GM23338 (cell line): ENCODE results near the gene NR3C1. TPM values are rescaled to one million over a fixed set of nuclear protein-coding genes. Genes with fewer than 3 reads are reported as not detected.

Source experiments
- ATAC-seq: fragments of 200-7000 bp; cut with Tn5 transposase; 3 replicates; pipeline ENCODE4 v1.9.1; 2020
- DNase-seq: peaks from one replicate; pipeline ENCODE4 v3.0.0-alpha.2; 2015; ENCODE audit warnings: low spot score
- H2AFZ ChIP-seq: fragments of 200-600 bp; sonication (generic); 2 replicates; pipeline ENCODE4 v1.8.0; 2016; ENCODE audit warnings: antibody characterized with exemption, mild to moderate bottlenecking, moderate library complexity
- H3F3A ChIP-seq: fragments of 200-600 bp; sonication (generic); replicated peaks from 2 replicates; pipeline ENCODE4 v1.8.0; 2017; ENCODE audit warnings: antibody characterized with exemption, mixed run types, low read depth
- H3K27ac ChIP-seq: fragments of 200-600 bp; sonication (generic); 2 replicates; pipeline ENCODE4 v1.6.1; 2016; ENCODE audit warnings: low read depth
- H3K27me3 ChIP-seq: fragments of 200-600 bp; sonication (generic); 2 replicates; pipeline ENCODE4 v1.8.0; 2016; ENCODE audit warnings: mild to moderate bottlenecking, mixed run types, moderate library complexity; ENCODE audit not compliant: insufficient read depth
- H3K36me3 ChIP-seq: fragments of 200-600 bp; sonication (generic); 2 replicates; pipeline ENCODE4 v1.8.0; 2016; ENCODE audit warnings: mild to moderate bottlenecking; ENCODE audit not compliant: insufficient read depth
- H3K4me1 ChIP-seq: fragments of 200-600 bp; sonication (generic); 2 replicates; pipeline ENCODE4 v1.8.0; 2016; ENCODE audit warnings: mild to moderate bottlenecking, moderate library complexity; ENCODE audit not compliant: insufficient read depth
- H3K4me2 ChIP-seq: fragments of 200-600 bp; sonication (generic); 2 replicates; pipeline ENCODE4 v1.7.1; 2017; ENCODE audit warnings: mixed run types
- H3K4me3 ChIP-seq: fragments of 200-600 bp; sonication (generic); 2 replicates; pipeline ENCODE4 v1.6.1; 2016; ENCODE audit warnings: mixed run types
- H3K79me2 ChIP-seq: fragments of 200-600 bp; sonication (generic); replicated peaks from 2 replicates; pipeline ENCODE4 v1.8.0; 2017; ENCODE audit warnings: mild to moderate bottlenecking; ENCODE audit not compliant: insufficient read depth
- H3K9me2 ChIP-seq: fragments of 200-600 bp; sonication (generic); 2 replicates; pipeline ENCODE4 v1.8.0; 2017; ENCODE audit not compliant: insufficient read depth
- H4K20me1 ChIP-seq: fragments of 200-600 bp; sonication (generic); replicated peaks from 2 replicates; pipeline ENCODE4 v1.8.0; 2017; ENCODE audit warnings: mild to moderate bottlenecking; ENCODE audit not compliant: insufficient read depth
- H3K27ac Mint-ChIP-seq: 2 replicates; pipeline ENCODE4 v1.8.0; 2020; ENCODE audit warnings: inconsistent platforms, mild to moderate bottlenecking, moderate library complexity, mixed read lengths
- H3K27me3 Mint-ChIP-seq: 3 replicates; pipeline ENCODE4 v1.8.0; 2022; ENCODE audit warnings: low read depth, mild to moderate bottlenecking, moderate library complexity, mixed read lengths, inconsistent platforms; ENCODE audit not compliant: insufficient read depth, poor library complexity
- H3K36me3 Mint-ChIP-seq: 3 replicates; pipeline ENCODE4 v1.8.0; 2021; ENCODE audit warnings: low read depth, mild to moderate bottlenecking, inconsistent platforms, moderate library complexity, mixed read lengths
- H3K4me1 Mint-ChIP-seq: 3 replicates; pipeline ENCODE4 v1.8.0; 2020; ENCODE audit warnings: mild to moderate bottlenecking, inconsistent platforms, mixed read lengths
- H3K4me3 Mint-ChIP-seq: 3 replicates; pipeline ENCODE4 v1.8.0; 2021; ENCODE audit warnings: moderate library complexity, mild to moderate bottlenecking, inconsistent platforms, mixed read lengths
- H3K9me3 Mint-ChIP-seq: 3 replicates; pipeline ENCODE4 v1.8.0; 2020; ENCODE audit warnings: moderate library complexity, mild to moderate bottlenecking, inconsistent platforms, mixed read lengths
- CREB1 ChIP-seq: fragments of 250-450 bp; sonication (Bioruptor Pico); IDR thresholded peaks from 2 replicates; pipeline ENCODE4 v1.5.0; 2020; ENCODE audit warnings: low read depth, mild to moderate bottlenecking, moderate library complexity
- EZH2 ChIP-seq: fragments of 200-600 bp; sonication (generic); IDR thresholded peaks from one replicate; pipeline ENCODE4 v1.8.0; 2017; ENCODE audit warnings: antibody characterized with exemption, mild to moderate bottlenecking, low read depth; ENCODE audit not compliant: unreplicated experiment
- EZH2phosphoT487 ChIP-seq: fragments of 200-600 bp; sonication (generic); IDR thresholded peaks from one replicate; pipeline ENCODE4 v1.8.1; 2018; ENCODE audit warnings: antibody characterized with exemption; ENCODE audit not compliant: unreplicated experiment
- JUNB ChIP-seq: IDR thresholded peaks from one replicate; pipeline ENCODE4 v1.6.1; 2016; ENCODE audit warnings: antibody characterized with exemption; ENCODE audit not compliant: unreplicated experiment
- NANOG ChIP-seq: IDR thresholded peaks from 2 replicates; pipeline ENCODE4 v1.6.1; 2016; ENCODE audit warnings: antibody characterized with exemption, borderline replicate concordance
- POLR2AphosphoS5 ChIP-seq: IDR thresholded peaks from 2 replicates; pipeline ENCODE4 v1.6.1; 2016; ENCODE audit warnings: antibody characterized with exemption, low read depth
- STAT1 ChIP-seq: IDR thresholded peaks from one replicate; pipeline ENCODE4 v1.6.1; 2016; ENCODE audit warnings: antibody characterized with exemption; ENCODE audit not compliant: unreplicated experiment
- ZNF114 ChIP-seq: fragments of 250-450 bp; sonication (Bioruptor Pico); IDR thresholded peaks from 2 replicates; pipeline ENCODE4 v1.5.0; 2020; ENCODE audit warnings: mild to moderate bottlenecking, moderate library complexity
- ZNF331 ChIP-seq: fragments of 250-450 bp; sonication (Bioruptor Pico); IDR thresholded peaks from 2 replicates; pipeline ENCODE4 v1.5.0; 2020; ENCODE audit warnings: low read depth, mild to moderate bottlenecking, moderate library complexity
- polyA plus RNA-seq: library from polyadenylated mRNA; unstranded; fragments of >200 nt; fragmentation: Nextera tagmentation; extraction: Ambion mirVana; gene quantifications from 2 replicates; pipeline ENCODE4 v1.2.1, GENCODE V29; 2016
- total RNA-seq: library from RNA; depleted of rRNA; stranded (reverse); fragments of >200 nt; shearing (Covaris generic); gene quantifications from 2 replicates; pipeline ENCODE4 v1.2.3, GENCODE V29; 2014
- TF ChIP-seq, protein P1 (sequence below): IDR thresholded peaks from 2 replicates; pipeline ENCODE4 v1.6.1; 2016; ENCODE audit warnings: antibody characterized with exemption
- TF ChIP-seq, protein P2 (sequence below): IDR thresholded peaks from one replicate; pipeline ENCODE4 v1.6.1; 2018; ENCODE audit warnings: antibody characterized with exemption; ENCODE audit not compliant: unreplicated experiment
- TF ChIP-seq, protein P3 (sequence below), 2 experiments: fragments of 200-600 bp in 1 of 2; sonication (generic) in 1 of 2; conservative IDR thresholded peaks; 2 replicates each; pipeline versions ENCODE4 v1.5.1 to v1.6.1; 2016 to 2017; ENCODE audit warnings: antibody characterized with exemption in 2 of 2, low read depth in 2 of 2, mild to moderate bottlenecking in 2 of 2, moderate library complexity in 1 of 2
- TF ChIP-seq, protein P4 (sequence below): fragments of 250-450 bp; sonication (Bioruptor Pico); IDR thresholded peaks from 2 replicates; pipeline ENCODE4 v1.5.0; 2020; ENCODE audit warnings: mild to moderate bottlenecking, moderate library complexity

Gene NR3C1
- total and polyA plus RNA-seq, 2 experiments from 2014 or later: 1.2 to 4.6 TPM

DNA sequence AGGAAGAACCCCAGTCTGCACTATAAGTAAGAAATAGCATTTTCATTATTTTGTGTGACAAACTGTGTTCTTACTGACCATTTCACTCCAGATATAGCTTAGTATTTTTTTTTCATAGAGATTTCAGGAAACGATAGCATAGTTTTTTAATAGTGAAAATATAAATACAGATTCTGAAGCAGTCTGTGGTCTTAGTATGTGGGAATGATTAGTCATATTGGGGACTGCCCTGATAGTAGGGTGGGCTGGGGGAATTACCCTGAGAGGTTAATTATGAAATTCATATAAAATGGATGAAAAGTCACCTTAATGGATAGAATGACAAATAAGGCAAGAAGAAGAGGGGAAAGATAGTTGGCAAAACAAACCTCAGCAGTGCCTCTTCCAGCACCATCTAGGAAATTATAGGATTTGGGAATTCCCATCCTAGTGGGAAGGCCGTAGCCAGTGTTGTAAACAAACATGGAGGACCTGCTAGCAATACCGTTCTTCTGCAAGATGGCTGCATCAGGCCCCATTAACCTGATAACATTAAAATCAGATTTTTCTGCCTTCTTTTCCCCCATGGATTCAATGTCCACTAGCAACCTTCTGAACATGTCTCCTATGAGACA lies 23.7 kb upstream of the NR3C1 start:
- DNase-seq (no peak), ATAC-seq (no peak)
- no peaks in the 10 kb centered on the region for H3K4me1 ChIP-seq
- H3K79me2 ChIP-seq: no peaks in the 10 kb centered on the region
- no peaks in the 10 kb centered on the region for H3K36me3 ChIP-seq
- no peaks in the 10 kb centered on the region for H3F3A ChIP-seq
- H3K9me2 ChIP-seq: peaks cover 3% of the 10 kb centered on the region; the same call in 1 of the 2 replicates
- no peak overlapping the region for H2AFZ ChIP-seq
- H3K9me3 Mint-ChIP-seq: no peaks in the 10 kb centered on the region
- TF ChIP-seq NANOG: no peak
- TF ChIP-seq JUNB: no peak
- TF ChIP-seq, protein P1, sequence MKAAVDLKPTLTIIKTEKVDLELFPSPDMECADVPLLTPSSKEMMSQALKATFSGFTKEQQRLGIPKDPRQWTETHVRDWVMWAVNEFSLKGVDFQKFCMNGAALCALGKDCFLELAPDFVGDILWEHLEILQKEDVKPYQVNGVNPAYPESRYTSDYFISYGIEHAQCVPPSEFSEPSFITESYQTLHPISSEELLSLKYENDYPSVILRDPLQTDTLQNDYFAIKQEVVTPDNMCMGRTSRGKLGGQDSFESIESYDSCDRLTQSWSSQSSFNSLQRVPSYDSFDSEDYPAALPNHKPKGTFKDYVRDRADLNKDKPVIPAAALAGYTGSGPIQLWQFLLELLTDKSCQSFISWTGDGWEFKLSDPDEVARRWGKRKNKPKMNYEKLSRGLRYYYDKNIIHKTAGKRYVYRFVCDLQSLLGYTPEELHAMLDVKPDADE: no peak
- TF ChIP-seq, protein P2, sequence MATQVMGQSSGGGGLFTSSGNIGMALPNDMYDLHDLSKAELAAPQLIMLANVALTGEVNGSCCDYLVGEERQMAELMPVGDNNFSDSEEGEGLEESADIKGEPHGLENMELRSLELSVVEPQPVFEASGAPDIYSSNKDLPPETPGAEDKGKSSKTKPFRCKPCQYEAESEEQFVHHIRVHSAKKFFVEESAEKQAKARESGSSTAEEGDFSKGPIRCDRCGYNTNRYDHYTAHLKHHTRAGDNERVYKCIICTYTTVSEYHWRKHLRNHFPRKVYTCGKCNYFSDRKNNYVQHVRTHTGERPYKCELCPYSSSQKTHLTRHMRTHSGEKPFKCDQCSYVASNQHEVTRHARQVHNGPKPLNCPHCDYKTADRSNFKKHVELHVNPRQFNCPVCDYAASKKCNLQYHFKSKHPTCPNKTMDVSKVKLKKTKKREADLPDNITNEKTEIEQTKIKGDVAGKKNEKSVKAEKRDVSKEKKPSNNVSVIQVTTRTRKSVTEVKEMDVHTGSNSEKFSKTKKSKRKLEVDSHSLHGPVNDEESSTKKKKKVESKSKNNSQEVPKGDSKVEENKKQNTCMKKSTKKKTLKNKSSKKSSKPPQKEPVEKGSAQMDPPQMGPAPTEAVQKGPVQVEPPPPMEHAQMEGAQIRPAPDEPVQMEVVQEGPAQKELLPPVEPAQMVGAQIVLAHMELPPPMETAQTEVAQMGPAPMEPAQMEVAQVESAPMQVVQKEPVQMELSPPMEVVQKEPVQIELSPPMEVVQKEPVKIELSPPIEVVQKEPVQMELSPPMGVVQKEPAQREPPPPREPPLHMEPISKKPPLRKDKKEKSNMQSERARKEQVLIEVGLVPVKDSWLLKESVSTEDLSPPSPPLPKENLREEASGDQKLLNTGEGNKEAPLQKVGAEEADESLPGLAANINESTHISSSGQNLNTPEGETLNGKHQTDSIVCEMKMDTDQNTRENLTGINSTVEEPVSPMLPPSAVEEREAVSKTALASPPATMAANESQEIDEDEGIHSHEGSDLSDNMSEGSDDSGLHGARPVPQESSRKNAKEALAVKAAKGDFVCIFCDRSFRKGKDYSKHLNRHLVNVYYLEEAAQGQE: no peak
- TF ChIP-seq, protein P3, sequence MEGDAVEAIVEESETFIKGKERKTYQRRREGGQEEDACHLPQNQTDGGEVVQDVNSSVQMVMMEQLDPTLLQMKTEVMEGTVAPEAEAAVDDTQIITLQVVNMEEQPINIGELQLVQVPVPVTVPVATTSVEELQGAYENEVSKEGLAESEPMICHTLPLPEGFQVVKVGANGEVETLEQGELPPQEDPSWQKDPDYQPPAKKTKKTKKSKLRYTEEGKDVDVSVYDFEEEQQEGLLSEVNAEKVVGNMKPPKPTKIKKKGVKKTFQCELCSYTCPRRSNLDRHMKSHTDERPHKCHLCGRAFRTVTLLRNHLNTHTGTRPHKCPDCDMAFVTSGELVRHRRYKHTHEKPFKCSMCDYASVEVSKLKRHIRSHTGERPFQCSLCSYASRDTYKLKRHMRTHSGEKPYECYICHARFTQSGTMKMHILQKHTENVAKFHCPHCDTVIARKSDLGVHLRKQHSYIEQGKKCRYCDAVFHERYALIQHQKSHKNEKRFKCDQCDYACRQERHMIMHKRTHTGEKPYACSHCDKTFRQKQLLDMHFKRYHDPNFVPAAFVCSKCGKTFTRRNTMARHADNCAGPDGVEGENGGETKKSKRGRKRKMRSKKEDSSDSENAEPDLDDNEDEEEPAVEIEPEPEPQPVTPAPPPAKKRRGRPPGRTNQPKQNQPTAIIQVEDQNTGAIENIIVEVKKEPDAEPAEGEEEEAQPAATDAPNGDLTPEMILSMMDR (conservative IDR thresholded peaks at IDR 0.05; ENCODE audit: low read depth in 2 of 2): no peak
- TF ChIP-seq EZH2: no peak
- TF ChIP-seq CREB1 (CRISPR knock-in tag): no peak
- TF ChIP-seq ZNF114 (CRISPR knock-in tag): no peak
- TF ChIP-seq POLR2AphosphoS5: no peak
- TF ChIP-seq, protein P4, sequence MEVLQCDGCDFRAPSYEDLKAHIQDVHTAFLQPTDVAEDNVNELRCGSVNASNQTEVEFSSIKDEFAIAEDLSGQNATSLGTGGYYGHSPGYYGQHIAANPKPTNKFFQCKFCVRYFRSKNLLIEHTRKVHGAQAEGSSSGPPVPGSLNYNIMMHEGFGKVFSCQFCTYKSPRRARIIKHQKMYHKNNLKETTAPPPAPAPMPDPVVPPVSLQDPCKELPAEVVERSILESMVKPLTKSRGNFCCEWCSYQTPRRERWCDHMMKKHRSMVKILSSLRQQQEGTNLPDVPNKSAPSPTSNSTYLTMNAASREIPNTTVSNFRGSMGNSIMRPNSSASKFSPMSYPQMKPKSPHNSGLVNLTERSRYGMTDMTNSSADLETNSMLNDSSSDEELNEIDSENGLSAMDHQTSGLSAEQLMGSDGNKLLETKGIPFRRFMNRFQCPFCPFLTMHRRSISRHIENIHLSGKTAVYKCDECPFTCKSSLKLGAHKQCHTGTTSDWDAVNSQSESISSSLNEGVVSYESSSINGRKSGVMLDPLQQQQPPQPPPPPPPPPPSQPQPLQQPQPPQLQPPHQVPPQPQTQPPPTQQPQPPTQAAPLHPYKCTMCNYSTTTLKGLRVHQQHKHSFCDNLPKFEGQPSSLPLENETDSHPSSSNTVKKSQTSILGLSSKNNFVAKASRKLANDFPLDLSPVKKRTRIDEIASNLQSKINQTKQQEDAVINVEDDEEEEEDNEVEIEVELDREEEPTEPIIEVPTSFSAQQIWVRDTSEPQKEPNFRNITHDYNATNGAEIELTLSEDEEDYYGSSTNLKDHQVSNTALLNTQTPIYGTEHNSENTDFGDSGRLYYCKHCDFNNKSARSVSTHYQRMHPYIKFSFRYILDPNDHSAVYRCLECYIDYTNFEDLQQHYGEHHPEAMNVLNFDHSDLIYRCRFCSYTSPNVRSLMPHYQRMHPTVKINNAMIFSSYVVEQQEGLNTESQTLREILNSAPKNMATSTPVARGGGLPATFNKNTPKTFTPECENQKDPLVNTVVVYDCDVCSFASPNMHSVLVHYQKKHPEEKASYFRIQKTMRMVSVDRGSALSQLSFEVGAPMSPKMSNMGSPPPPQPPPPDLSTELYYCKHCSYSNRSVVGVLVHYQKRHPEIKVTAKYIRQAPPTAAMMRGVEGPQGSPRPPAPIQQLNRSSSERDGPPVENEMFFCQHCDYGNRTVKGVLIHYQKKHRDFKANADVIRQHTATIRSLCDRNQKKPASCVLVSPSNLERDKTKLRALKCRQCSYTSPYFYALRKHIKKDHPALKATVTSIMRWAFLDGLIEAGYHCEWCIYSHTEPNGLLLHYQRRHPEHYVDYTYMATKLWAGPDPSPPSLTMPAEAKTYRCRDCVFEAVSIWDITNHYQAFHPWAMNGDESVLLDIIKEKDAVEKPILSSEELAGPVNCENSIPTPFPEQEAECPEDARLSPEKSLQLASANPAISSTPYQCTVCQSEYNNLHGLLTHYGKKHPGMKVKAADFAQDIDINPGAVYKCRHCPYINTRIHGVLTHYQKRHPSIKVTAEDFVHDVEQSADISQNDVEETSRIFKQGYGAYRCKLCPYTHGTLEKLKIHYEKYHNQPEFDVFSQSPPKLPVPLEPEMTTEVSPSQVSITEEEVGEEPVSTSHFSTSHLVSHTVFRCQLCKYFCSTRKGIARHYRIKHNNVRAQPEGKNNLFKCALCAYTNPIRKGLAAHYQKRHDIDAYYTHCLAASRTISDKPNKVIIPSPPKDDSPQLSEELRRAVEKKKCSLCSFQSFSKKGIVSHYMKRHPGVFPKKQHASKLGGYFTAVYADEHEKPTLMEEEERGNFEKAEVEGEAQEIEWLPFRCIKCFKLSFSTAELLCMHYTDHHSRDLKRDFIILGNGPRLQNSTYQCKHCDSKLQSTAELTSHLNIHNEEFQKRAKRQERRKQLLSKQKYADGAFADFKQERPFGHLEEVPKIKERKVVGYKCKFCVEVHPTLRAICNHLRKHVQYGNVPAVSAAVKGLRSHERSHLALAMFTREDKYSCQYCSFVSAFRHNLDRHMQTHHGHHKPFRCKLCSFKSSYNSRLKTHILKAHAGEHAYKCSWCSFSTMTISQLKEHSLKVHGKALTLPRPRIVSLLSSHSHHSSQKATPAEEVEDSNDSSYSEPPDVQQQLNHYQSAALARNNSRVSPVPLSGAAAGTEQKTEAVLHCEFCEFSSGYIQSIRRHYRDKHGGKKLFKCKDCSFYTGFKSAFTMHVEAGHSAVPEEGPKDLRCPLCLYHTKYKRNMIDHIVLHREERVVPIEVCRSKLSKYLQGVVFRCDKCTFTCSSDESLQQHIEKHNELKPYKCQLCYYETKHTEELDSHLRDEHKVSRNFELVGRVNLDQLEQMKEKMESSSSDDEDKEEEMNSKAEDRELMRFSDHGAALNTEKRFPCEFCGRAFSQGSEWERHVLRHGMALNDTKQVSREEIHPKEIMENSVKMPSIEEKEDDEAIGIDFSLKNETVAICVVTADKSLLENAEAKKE: no peak
- TF ChIP-seq EZH2phosphoT487: no peak
- TF ChIP-seq STAT1: no peak
- no peak for TF ChIP-seq ZNF331
- H3K36me3 Mint-ChIP-seq: no peaks in the 10 kb centered on the region
- no peak overlapping the region for H3K4me2 ChIP-seq
- no peak overlapping the region for H3K27ac ChIP-seq
- no peak overlapping the region for H3K4me3 Mint-ChIP-seq
- H3K4me1 Mint-ChIP-seq: 0 out of 3 replicates have a peak, but pooled peaks cover 2% of the 10 kb centered on the region
- H3K4me3 ChIP-seq: no peak overlapping the region
- no peak overlapping the region for H3K27ac Mint-ChIP-seq
- no peaks in the 10 kb centered on the region for H4K20me1 ChIP-seq
- peaks cover 3% of the 10 kb centered on the region for H3K27me3 Mint-ChIP-seq
- H3K27me3 ChIP-seq: no peaks in the 10 kb centered on the region
